IMR-90 (cell line): Measurements from ENCODE around the gene MIXL1. TPM values are rescaled to one million over a fixed set of nuclear protein-coding genes. Genes with fewer than 3 reads are reported as not detected.

ENCODE experiments used
- ATAC-seq: fragments of 200-7000 bp; cut with Tn5 transposase; 2 replicates; pipeline ENCODE4 v1.9.1; 2020; ENCODE audit warnings: low read depth, mild to moderate bottlenecking, moderate library complexity
- BruUV-seq: library from RNA; stranded (reverse); fragments of 400-500 nt; replicated peaks from 2 replicates; lab custom pipeline; 2021; lab: Mats Ljungman, UMichigan
- CTCF ChIA-PET: fragments of 300-600 bp; formaldehyde crosslinking; extraction: SDS; loops from one replicate; lab custom pipeline; 2021; ENCODE audit warnings: antibody characterized with exemption; lab: Yijun Ruan, JAX
- POLR2A ChIA-PET: fragments of 300-600 bp; sonication (Branson Sonifier 250); formaldehyde crosslinking; loops from one replicate; lab custom pipeline; 2022; ENCODE audit warnings: antibody characterized with exemption; ENCODE audit not compliant: unreplicated experiment; lab: Charles Lee
- DNase-seq: peaks from one replicate; pipeline ENCODE4 v3.0.0; 2013
- H2AFZ ChIP-seq: replicated peaks from 2 replicates; pipeline ENCODE3; 2013; ENCODE audit warnings: low read length, mild to moderate bottlenecking; ENCODE audit not compliant: poor library complexity
- H2AK5ac ChIP-seq: 2 replicates; pipeline ENCODE4 v1.6.1; 2013; ENCODE audit warnings: low read depth, low read length, inconsistent platforms
- H2AK9ac ChIP-seq: replicated peaks from 2 replicates; pipeline ENCODE3; 2013; ENCODE audit warnings: mild to moderate bottlenecking, low read depth, low read length, moderate library complexity; ENCODE audit not compliant: poor library complexity
- H2BK120ac ChIP-seq: 2 replicates; pipeline ENCODE4 v1.6.1; 2013; ENCODE audit warnings: low read depth, low read length, inconsistent platforms
- H2BK15ac ChIP-seq: 3 replicates; pipeline ENCODE4 v1.6.1; 2013; ENCODE audit warnings: low read depth, low read length, inconsistent platforms
- H2BK20ac ChIP-seq: 2 replicates; pipeline ENCODE4 v1.6.1; 2013; ENCODE audit warnings: low read depth, mild to moderate bottlenecking, inconsistent platforms, low read length, moderate library complexity
- H2BK5ac ChIP-seq: 2 replicates; pipeline ENCODE4 v1.6.1; 2013; ENCODE audit warnings: mild to moderate bottlenecking, low read depth, low read length, inconsistent platforms; ENCODE audit not compliant: poor library complexity, severe bottlenecking
- H3K14ac ChIP-seq: replicated peaks from 2 replicates; pipeline ENCODE4 v1.6.1; 2013; ENCODE audit warnings: low read depth, low read length, inconsistent platforms
- H3K18ac ChIP-seq: 2 replicates; pipeline ENCODE4 v1.6.1; 2013; ENCODE audit warnings: low read depth, low read length, control low read depth
- H3K23ac ChIP-seq: 2 replicates; pipeline ENCODE4 v1.6.1; 2013; ENCODE audit warnings: low read depth, low read length, inconsistent platforms
- H3K27ac ChIP-seq: 2 replicates; pipeline ENCODE4 v1.5.1; 2013; ENCODE audit warnings: mild to moderate bottlenecking, control low read depth, low read length; ENCODE audit not compliant: insufficient read depth
- H3K27me3 ChIP-seq: 2 replicates; pipeline ENCODE4 v1.6.1; 2013; ENCODE audit warnings: low read length; ENCODE audit not compliant: control insufficient read depth, insufficient read depth
- H3K36me3 ChIP-seq: 2 replicates; pipeline ENCODE4 v1.6.1; 2013; ENCODE audit warnings: low read length, mixed read lengths; ENCODE audit not compliant: control insufficient read depth, insufficient read depth
- H3K4ac ChIP-seq: 2 replicates; pipeline ENCODE4 v1.6.1; 2013; ENCODE audit warnings: low read depth, low read length, inconsistent platforms
- H3K4me1 ChIP-seq: 2 replicates; pipeline ENCODE4 v1.6.1; 2013; ENCODE audit warnings: low read length, mixed read lengths; ENCODE audit not compliant: control insufficient read depth, insufficient read depth
- H3K4me2 ChIP-seq: 2 replicates; pipeline ENCODE4 v1.6.1; 2013; ENCODE audit warnings: low read depth, mild to moderate bottlenecking, control low read depth, low read length, moderate library complexity
- H3K4me3 ChIP-seq: 2 replicates; pipeline ENCODE4 v1.5.1; 2013; ENCODE audit warnings: low read depth, mild to moderate bottlenecking, control low read depth, low read length, moderate library complexity; ENCODE audit not compliant: insufficient read depth
- H3K56ac ChIP-seq: 2 replicates; pipeline ENCODE4 v1.6.1; 2013; ENCODE audit warnings: low read length, inconsistent platforms; ENCODE audit not compliant: insufficient read depth; ENCODE audit errors: extremely low read depth
- H3K79me1 ChIP-seq, 2 experiments: 2 replicates each; pipeline ENCODE4 v1.6.1; 2013; ENCODE audit warnings: low read length in 2 of 2, inconsistent platforms in 1 of 2, low read depth in 1 of 2
- H3K9ac ChIP-seq: 2 replicates; pipeline ENCODE4 v1.6.1; 2013; ENCODE audit warnings: low read depth, low read length, control low read depth
- H3K9me1 ChIP-seq: 2 replicates; pipeline ENCODE4 v1.6.1; 2013; ENCODE audit warnings: low read length, inconsistent platforms; ENCODE audit not compliant: insufficient read depth
- H3K9me3 ChIP-seq: 2 replicates; pipeline ENCODE4 v1.6.1; 2013; ENCODE audit warnings: low read length; ENCODE audit not compliant: control insufficient read depth, insufficient read depth
- H4K20me1 ChIP-seq: 2 replicates; pipeline ENCODE4 v1.6.1; 2013; ENCODE audit warnings: low read length, inconsistent platforms; ENCODE audit not compliant: insufficient read depth
- H4K5ac ChIP-seq: 2 replicates; pipeline ENCODE4 v1.6.1; 2013; ENCODE audit warnings: mild to moderate bottlenecking, low read depth, low read length, control low read depth
- H4K8ac ChIP-seq, 2 experiments: 2 replicates each; pipeline ENCODE4 v1.6.1; 2013; ENCODE audit warnings: low read depth in 2 of 2, low read length in 2 of 2, control low read depth in 1 of 2, inconsistent platforms in 1 of 2
- H4K91ac ChIP-seq: 2 replicates; pipeline ENCODE4 v1.6.1; 2013; ENCODE audit warnings: low read depth, low read length, inconsistent platforms; ENCODE audit not compliant: insufficient read depth
- BHLHE40 ChIP-seq: fragments of 150-350 bp; IDR thresholded peaks from 2 replicates; pipeline ENCODE4 v1.6.1; 2016; ENCODE audit warnings: mild to moderate bottlenecking, low read depth, low read length
- CEBPB ChIP-seq: IDR thresholded peaks from 2 replicates; pipeline ENCODE4 v1.6.1; 2012; ENCODE audit warnings: low read depth, low read length, improper control_type of control experiment
- FOS ChIP-seq: fragments of 150-350 bp; IDR thresholded peaks from 2 replicates; pipeline ENCODE4 v1.6.1; 2016; ENCODE audit warnings: low read depth, low read length
- RCOR1 ChIP-seq: IDR thresholded peaks from 2 replicates; pipeline ENCODE4 v1.6.1; 2012; ENCODE audit warnings: mild to moderate bottlenecking, low read length, improper control_type of control experiment; ENCODE audit not compliant: insufficient replicate concordance
- WGBS, 2 experiments: methylation state at CpG; one replicate each; pipeline versions ENCODE4 v1.1.5 to v1.1.7; 2013; ENCODE audit warnings: missing lambda C conversion rate in 2 of 2; ENCODE audit not compliant: insufficient read length in 1 of 2; ENCODE audit errors: extremely low coverage in 2 of 2; 5-methylcytosine and 5-hydroxymethylcytosine counted together
- dilution Hi-C: fragments of 300-500 bp; cut with HindIII; formaldehyde crosslinking; loops from one replicate; pipeline ENCODE4 v1.14.3; 2018; ENCODE audit warnings: low sequenced_read_pairs; ENCODE audit not compliant: unreplicated experiment
- in situ Hi-C: fragments of 300-500 bp; cut with MboI; formaldehyde crosslinking; loops from 3 replicates; pipeline ENCODE4 v1.14.3; 2019; ENCODE audit warnings: low sequenced_read_pairs, inconsistent platforms, mixed read lengths
- intact Hi-C: fragments of 100-400 bp; cut with micrococcal nuclease; formaldehyde crosslinking; loops from 2 replicates; pipeline ENCODE4 v1.10.0; 2022
- polyA plus RNA-seq, 3 experiments: library from polyadenylated mRNA; depleted of rRNA; stranded (reverse); fragments of >200 nt; gene quantifications; 2 replicates each; pipeline ENCODE4 v1.2.3, GENCODE V29; 2012; ENCODE audit warnings: low replicate concordance in 1 of 3
- total RNA-seq: library from RNA; depleted of rRNA; stranded (reverse); fragments of >200 nt; gene quantifications from 2 replicates; pipeline ENCODE4 v1.2.3, GENCODE V29; 2012

MIXL1 gene
- total and polyA plus RNA-seq, 2 of the 4 experiments (the other 2 are of a cell fraction) = not detected

GRCh38 chr1:226217273-226217672, 6.2 kb upstream of the MIXL1 start:
- dilution Hi-C loops = no loop called here
- Histone ChIP-seq H2BK5ac (no peak overlapping the region), H3K14ac (no peak overlapping the region), H4K5ac (no peak overlapping the region), H3K56ac (no peak overlapping the region), H3K9me1 (no peaks in the 10 kb centered on the region), H3K4me3 (no peak overlapping the region), H3K79me1 (no peaks in the 10 kb centered on the region), H3K9me3 (no peaks in the 10 kb centered on the region), H4K91ac (no peak overlapping the region), H2BK20ac (no peak overlapping the region), H2BK120ac (no peak overlapping the region), H2AFZ (no peak overlapping the region), H2AK5ac (no peak overlapping the region), H3K18ac (no peak overlapping the region), H3K36me3 (no peaks in the 10 kb centered on the region), H4K20me1 (no peaks in the 10 kb centered on the region), H2AK9ac (no peak overlapping the region), H3K23ac (no peak overlapping the region), H3K27ac (no peak overlapping the region), H2BK15ac (no peak overlapping the region), H3K9ac (no peak overlapping the region), H4K8ac (no peak overlapping the region), H3K4me2 (no peak overlapping the region), H3K4ac (no peak overlapping the region), H3K27me3 (peaks cover 10% of the 10 kb centered on the region), H3K4me1 (no peaks in the 10 kb centered on the region)
- ChIA-PET POLR2A (no interaction called here), CTCF (no interaction called here)
- 100% methylated on average over 3 of the region's 10 CpGs; no CpG with 5 or more reads in 1 of the 2 experiments for WGBS, 2 experiments
- DNase-seq = peak; percentile 73
- intact Hi-C loops = no loop called here
- BruUV-seq = no TSS peak
- in situ Hi-C loops = no loop called here
- ATAC-seq = peak; percentile 77
- TF ChIP-seq BHLHE40 (peak; percentile 49; the same call in 1 of the 2 replicates), RCOR1 (no peak), CEBPB (no peak), FOS (no peak)
